KG1 (cell line): ENCODE data around the gene RABL6.
"Not testable (repeated sequence)": the region's sequence is repeated elsewhere in the genome, so short reads cannot be mapped to it uniquely, and the experiment has no call there.

Experiments
- DNase-seq: peaks from one replicate; lab custom pipeline; 2025; lab: John Stamatoyannopoulos, UW

Gene RABL6

DNA sequence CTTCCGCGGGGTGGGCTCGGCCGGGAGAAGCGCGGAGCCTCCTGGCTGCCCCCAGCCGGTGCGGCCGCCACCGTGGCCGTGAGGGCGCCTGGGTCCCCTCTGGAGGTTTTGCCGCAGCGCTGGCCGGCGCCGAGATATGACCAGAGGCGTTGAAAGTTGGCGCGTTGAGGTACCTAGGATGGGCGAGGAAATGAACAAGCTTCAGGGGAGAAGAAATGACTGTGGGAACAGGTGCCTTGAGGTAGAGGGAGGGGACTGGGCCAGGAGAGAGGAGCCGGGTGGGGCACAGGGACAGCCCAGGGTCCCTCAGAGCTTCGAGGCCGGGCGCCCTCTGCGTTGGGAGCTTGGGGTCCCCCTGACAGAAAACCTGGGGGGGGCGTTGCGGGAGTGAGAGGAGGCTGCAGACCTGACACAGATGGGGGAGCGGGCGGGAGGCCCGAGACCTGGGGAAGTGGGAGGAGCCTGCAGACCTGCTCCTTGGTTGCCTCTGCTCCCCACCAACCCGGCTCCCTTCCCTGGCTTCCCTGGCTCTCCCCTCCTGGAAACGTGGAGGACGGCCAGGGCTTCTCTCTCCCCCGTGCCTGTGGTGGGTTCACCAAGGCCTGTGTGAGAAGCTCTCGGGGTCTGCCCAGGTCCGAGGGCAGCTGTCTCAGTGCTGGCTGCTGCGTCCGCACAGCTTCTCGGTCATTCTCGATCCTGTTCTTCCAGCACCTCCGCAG lies 14.2 kb downstream of the RABL6 start:
- no peak for DNase-seq

DNA sequence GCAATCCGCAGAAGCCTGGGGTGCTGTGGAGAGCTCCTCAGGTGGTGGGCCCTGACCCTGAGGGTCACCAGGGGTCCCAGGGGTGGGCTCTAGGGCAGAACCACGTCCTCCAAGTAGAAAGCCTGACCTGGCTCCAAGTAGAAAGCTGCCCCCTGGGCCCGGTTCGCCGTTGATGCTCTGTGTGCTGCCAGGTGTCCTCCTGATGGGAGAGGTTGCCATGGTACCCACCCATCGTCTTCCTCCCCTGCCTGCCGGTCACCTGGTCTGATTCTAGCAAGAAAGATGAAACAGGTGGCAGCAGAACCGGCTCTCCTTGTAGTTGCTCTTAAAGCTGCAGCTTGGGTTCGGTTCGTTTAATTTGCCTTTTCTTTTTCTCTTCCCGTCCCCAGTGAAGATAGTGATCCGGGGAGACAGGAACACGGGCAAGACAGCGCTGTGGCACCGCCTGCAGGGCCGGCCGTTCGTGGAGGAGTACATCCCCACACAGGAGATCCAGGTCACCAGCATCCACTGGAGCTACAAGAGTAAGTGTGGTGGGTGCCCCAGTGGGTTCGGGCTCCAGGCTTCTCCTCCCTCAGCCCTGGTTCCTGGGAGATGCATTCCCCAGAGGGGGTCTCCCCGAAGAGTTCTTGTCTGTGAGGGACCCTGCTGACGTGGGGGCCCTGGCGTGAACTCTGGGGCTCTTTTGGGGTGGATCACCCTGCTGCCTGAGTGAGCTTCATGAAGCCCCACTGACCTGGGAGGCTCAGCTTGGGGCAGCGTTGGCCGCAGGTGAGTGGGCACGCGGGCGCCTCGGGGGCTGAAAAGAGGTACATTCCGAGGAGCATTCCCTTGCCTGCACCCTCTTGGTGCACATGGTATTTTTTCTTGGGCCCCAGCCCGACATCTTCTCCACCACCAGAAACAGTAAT lies 15.6 kb downstream of the RABL6 start:
- no peak for DNase-seq

DNA sequence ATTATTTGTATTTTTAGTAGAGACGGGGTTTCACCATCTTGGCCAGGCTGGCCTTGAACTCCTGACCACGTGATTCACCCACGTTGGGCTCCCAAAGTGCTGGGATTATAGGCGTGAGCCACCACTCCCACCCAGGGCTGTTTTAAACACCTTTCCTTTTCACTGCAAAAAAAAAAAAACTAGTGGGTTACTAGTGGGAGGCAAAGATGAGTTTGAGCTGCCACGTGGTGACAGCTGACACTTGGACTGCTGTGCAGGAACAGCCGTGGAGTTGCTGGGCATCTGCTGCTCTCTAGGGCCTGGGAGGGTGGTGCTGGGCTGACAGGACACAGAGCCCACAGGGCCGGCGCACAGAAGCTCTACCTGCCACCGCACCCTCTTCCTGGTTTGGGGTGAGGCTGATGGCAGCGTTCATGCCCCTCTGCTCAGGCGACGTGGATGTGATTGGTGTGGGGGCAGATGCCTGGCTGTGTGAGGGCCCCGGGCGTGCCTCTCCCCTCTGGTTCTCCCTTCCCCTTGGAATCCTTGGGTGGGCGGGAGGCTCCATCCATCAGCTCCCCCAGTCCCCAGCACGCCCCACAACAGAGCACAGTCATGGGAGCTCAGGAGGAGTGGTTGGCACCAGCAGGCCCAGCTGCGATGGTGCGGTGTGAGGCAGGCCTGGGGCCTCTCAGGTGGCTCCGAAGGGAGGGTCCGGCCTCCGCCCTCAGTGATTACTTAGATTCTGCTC lies 16.9 kb downstream of the RABL6 start:
- DNase-seq: no peak

DNA sequence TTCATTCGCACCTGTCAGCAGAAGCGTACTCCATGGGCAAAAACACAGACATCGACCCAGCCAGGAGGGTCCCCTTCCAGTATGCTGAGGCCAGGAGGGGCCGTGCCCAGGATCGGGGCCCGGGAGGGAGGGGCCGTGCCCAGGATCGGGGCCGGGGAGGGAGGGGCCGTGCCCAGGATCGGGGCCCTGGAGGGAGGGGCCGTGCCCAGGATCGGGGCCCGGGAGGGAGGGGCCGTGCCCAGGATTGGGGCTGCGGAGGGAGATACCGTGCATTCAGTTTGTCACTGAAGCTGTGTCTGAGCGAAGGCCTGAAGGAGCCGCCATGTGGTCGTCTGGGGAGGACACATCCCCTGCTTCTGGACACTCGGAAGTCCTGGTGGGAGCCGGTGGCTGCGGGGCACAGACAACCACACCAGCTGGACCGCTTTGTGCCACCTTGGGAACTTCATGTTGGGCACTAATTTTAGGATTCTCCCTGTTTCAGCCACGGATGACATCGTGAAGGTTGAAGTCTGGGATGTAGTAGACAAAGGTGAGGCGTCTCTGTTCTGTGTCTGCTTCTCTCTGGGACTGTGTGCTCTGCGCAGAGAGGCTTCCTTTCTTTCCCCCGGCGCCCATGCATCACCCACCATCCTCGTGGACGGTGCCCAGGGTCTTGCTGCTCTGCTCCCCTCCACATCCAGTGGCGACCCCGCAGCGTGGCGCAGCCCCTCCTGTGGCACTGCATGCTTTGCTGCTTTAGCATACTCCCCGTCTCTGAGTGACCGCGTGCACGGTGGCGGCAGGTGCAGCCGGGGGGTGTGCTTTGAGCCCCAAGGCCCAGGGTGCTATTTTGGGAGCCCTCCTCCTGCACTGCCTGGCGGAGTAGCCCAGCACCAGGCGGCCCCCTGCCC lies 17.8 kb downstream of the RABL6 start:
- no peak for DNase-seq

DNA sequence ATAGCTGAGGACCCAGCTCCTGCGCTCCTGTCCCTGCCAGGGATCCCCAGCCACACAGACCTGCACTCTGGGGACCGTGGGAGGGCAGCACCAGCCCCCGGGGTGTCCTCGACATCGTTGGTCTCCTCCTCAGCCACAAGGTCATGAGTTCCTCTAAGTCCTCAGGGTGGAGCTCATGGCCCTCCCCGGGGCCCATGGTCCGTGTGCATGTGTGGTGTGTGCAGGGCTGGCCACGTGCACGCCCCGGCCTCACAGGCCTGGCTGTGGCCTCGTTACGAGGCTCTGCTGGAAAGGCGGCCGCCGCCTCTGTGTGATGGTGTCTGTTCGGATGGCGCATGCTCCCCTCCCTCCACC lies 18.4 kb downstream of the RABL6 start:
- no peak for DNase-seq

DNA sequence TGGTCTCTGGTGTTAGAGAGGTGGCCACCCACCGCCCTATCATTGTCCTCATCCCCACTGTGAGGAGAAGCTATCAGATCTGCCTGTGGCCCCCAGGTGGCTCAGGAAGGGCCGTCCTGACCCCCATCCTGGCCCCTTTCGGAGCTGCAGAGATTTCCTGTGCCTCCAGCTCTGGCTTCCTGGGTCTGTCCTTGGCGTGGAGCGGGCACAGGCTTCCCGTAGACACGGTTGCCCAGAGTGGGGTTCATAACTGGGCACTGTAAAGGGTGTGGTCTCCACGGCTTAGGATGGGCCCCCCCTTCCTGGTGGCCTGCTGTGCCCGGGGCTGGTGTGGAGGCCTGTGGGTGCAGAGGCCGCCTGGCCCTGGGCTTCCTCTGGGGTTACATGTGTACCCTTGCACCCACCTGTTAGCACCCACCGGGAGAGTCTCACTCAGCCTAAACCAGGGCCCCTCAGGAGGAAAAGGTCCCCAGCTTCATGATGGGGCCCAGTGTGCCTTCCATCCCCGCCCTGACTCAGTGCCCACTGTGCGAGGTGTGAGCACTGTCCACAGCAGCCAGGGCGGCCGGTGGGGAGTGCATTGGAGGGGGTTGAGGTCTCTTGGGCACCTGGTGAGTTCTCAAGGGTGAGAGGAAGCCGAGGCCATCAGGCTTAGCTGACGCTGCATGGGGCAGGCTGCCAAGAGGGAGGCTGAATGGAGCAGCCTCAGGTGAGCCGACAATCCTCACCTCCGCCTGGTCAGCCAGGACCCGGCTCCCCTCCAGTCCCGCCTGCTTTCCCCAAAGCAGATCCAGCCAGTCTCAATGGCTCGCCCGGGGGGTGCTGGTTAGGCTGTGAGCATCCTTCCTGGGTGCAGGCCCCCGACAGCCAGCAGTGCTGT lies 19.2 kb downstream of the RABL6 start:
- DNase-seq: no peak

DNA sequence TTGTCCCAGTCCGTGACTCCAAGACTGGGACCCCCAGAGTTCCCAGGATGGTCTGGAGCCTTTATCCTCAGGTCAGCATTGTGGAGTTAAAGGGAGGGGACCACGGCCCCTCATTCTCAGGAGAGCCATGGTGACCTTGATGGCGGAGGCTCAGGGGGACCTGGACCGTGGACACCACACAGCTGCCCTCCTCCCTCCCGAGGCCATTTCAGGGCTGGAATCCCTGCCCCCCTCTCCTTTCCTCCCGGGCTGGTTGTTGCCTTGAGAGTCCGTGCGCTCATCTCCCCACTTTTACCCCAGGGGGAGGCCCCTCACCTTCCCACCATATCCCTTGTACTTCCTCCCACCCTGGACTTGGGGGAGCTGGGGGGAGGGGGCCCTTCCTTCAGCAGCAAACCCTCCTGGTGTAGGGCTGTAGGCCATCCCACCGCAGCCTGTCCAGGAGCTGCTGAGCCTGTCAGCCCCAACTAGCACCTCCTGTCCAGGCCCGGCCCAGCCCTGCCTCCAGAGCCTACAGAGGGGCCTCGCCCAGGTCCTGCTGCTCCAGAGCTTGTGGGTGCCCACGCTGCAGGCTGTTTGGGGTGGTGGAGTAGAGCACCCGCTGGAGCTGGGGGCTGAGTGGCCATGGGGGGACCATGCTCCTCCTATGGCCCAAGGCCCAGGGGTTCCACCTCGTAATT lies 20.2 kb downstream of the RABL6 start:
- DNase-seq: no peak

DNA sequence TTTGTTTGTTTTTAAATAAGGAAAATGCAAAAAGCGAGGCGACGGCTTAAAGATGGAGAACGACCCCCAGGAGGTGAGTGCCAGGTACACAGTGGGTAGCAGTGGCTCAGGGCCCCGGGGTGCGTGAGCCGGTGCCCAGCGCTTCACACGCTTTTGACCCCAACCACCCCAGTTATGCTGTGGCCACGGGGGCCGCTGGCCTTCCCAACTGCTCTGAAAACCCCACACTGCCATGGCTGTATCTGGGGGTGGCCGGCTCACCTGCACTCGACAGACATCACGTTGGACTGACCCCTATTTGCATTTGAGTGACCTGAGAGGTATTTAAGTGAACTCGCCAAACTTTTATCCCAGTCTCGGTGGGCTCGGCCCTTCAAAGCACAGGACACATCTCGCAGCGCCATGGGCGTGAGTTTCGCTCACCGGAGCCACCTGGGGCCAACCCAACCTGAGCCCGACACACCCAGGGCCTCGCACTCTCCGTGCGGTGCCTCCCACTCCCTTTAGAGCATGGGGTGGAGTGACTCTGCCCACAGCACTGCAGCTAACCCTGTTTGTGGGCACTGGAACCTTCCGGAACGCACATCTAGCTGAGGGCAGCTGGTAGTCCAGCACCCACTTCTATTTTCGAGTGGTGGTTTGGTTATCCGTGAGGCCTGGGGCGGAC lies 20.9 kb downstream of the RABL6 start:
- no peak for DNase-seq

DNA sequence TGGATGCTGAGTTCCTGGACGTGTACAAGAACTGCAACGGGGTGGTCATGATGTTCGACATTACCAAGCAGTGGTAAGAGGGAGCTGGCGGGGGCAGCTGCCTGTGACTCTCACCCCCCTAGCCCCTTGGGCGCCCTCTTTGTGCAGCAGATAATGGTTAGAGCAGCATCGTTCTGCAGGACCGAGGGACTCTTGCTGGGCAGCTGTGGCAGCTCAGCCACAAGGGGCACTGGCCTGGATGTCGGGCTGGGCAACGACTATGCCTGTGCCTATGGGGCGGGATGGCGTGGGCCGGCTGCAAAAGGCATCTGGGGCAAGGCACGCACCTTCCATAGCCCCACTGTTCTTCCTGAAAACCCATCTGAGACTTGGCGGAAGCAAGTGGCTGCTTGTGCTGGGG lies 21.7 kb downstream of the RABL6 start:
- DNase-seq: no peak

DNA sequence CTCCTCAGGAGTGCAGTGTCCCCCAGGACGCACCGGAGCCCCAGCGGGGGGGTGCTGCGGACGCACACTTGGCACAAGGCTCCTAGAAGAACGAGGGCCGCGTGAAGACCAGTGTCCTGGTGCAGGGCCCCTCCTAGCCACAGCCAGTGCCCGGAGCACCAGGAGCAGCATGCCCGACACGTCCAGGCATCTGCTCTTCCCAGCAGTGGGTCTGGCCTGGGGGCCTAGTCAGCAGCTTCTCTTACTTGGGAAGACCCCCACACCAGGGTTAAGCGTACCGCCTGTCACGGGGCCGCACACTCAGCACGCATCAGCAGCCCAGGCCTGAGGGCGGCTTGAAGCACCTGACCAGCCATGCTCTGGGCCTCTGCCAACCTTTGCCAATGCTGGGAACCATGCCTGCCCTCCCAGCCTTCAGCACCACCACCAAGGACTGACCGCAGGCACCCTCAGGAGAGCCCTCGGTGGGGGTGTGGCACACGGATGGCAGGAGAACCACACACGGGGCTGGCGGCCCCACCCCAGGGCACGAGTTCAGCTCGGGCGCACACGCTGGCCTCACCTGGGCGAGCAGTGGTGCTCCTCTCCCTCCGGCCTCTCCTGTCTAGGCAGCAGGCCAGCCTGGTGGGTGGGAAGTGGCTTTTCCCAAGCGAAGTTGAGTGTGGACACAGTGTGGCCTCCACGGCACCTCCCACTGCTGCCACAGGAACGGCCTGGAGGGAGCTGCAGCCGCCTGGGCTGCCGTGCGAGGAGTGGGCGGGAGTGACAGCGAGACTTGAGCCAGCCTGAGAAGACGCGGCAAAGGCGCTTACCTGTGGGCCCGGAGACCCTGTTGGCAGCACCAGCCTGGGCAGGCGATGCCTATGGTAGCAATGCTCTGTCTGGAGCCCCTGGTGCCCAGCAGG lies 22.5 kb downstream of the RABL6 start:
- DNase-seq: no peak

DNA sequence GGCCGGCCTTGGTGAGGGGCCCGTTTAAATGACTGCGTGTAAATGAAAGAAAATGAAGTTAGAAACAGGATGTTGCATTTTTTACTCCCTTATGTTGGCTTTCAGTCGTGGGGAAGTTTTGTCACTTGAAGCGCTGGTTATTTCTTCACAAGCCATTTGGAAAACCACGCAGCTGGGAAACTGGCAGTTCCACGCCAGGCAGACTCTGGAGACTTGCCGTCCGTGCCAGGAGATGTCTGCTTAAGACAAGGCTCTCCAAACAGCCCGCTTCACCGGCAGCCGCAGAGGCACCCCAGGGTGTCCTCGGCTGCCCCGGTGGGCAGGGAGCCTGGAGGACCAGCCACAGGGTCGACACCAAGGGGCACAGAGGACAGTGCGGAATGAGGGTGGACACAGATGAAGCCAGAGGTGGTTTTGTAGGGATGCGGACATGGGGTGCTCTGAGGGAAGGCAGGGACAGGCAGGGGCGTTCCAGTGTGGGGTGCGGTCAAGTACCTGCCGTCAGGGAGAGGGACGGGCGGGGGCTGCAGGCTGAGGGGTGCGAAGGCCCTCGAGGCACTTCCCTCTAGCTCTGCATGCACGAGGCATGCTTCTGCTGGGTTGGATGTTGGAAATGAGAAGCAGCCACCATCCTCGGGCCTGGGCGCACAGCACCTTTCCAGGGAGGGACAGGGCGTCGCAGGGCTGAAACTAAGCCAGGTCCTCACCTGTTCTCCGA lies 23.4 kb downstream of the RABL6 start:
- DNase-seq: no peak

DNA sequence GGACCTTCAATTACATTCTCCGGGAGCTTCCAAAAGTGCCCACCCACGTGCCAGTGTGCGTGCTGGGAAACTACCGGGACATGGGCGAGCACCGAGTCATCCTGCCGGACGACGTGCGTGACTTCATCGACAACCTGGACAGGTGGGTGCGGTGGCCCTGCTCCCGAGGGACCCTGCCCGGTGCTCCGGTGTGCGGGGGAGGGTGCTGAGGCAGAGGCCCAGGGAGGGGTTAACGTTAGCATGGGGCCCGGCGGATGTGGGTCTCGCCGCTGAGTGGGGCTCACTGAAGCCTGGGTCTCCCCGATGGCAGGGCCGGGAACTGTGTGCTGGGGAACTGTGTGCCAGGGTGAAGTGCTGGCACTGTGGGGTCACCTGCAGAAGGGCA lies 24.0 kb downstream of the RABL6 start:
- no peak for DNase-seq

DNA sequence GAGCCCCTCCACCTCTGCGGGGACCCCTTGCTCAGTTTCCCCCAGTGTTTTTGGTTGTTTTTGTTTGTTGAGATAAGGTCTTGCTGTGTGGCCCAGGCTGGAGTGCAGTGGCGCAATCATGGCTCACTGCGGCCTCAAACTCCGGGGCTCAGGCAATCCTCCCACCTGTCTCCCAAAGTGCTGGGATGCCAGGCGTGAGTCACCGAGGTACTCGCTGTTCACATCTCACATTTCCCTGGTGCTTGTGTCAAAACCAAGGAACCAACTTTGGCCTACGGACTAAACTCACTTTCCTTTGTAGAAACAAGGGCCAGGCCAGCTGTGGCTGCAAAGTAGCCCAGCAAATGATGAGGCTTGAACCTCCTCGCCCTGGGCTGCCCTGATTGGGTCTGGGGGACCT lies 24.8 kb downstream of the RABL6 start:
- no peak for DNase-seq

DNA sequence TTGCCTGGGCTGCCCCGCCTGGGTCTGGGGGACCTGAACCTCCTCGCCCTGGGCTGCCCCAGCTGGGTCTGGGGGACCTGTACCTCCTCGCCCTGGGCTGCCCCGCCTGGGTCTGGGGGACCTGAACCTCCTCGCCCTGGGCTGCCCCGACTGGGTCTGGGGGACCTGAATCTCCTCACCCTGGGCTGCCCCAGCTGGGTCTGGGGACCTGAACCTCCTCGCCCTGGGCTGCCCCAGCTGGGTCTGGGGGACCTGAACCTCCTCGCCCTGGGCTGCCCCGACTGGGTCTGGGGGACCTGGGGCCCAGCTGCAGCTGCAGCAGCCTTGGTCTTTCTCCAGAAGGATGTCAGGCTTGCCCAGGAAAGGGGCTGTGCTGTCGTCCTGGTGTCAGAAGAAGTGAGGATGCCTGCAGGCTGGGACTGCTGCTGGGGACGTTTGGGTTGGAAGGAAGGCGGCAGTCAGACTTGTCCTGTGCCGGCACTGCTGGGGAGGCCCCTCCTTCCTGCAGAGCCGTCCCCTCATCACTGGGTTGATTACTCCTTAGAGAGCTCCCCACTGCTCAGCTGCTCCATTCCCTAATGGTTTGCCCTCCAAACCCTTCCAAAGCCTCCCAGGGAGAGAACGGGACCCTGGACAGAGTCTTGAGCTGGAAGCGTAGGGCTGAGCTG lies 25.8 kb downstream of the RABL6 start:
- DNase-seq: not testable (repeated sequence)

DNA sequence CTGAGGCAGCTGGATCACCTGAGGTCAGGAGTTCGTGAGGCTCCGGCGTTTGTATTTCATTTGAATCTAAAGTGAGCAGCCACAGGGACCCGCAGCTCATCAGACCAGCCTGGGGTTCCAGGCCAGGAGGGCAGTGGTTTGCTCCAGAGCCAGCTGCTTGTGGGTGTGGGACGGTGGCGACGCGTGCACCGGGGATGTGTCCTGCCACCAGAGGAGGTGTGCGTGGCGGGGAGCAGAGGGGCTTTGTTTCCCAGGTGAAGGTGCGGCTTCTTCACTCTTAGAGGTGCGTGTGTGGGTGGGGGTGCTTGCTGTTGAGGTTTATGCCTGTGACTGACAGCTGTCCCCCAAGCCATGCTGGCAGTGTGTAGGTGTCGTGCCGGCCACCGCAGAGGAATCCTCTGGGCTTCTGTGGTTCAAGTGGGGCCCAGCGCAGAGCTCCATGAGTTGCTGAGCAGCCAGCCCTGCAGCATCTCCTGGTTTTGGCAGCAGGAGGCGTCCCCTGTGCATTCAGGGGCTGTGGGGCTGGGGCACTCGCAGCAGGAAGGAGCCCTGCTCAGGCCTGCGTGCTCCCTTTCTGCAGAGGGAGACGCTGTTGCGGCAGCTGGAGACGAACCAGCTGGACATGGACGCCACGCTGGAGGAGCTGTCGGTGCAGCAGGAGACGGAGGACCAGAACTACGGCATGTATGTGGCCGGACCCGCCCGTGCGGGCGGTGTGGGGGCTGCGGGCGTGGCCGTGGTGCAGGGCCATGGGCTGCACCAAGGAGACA lies 27.6 kb downstream of the RABL6 start:
- DNase-seq: no peak
